Measurements from ENCODE around the gene MAML3.

- no peak for TF ChIP-seq POLR2A (IDR thresholded peaks at IDR 0.05)
- TF ChIP-seq POLR2AphosphoS5 (IDR thresholded peaks at IDR 0.05): no peak
- TF ChIP-seq CTCF (IDR thresholded peaks at IDR 0.05): no peak
- no peak for TF ChIP-seq EP300 (IDR thresholded peaks at IDR 0.05)
Observed at GRCh38 chr4:140054861-140055260, 99.1 kb downstream of the MAML3 start.
